Measurements from ENCODE around the gene C6orf89. TPM values are rescaled to one million over a fixed set of nuclear protein-coding genes. Genes with fewer than 3 reads are reported as not detected.
A peak's percentile ranks its signal among the peaks of the same experiment; 100 is the strongest.

Gene C6orf89
- total and polyA plus RNA-seq, 4 donors, result 42.6 to 69.5 (median 50.4) TPM

DNA sequence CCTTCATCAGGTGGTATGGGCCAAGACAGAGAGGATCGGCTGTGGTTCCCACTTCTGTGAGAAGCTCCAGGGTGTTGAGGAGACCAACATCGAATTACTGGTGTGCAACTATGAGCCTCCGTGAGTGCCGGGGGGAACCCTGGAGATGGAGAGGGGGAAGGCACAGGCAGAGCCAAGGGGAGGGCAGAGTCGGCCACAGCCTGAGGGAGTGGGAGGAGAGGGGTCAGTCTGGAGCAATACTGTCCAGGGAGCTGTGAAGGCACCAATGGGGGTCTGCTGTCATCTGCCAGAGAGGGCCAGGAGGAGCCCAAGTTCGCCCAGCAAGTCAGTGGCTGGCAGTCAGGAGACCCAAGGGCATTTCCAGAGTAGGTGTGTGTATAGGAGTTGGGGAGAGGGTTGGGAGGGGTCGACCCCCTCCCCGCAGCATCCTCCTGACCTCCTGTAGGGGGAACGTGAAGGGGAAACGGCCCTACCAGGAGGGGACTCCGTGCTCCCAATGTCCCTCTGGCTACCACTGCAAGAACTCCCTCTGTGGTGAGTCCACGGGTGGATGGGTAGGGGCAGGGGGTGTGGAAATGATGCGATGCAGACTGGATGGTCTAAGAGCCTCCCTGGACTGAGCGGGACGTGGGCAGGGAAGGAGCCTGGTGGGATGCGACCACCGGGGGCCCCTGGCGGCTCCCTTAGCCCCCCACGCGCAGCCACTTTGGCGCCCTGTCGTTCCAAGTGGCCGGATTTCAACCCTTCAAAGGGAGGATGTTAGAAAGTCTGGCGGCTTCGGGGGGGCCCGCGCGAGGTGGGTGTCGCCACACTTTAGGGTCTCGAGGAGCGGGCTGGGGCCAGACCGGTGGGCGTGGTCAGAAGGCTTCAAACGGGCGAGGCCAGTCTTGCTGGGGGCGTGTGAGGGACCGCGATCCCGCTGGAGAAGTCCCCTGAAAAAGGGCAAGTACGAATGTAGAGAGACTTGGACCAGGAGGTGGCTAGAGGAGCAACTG is 76.0 kb downstream of the C6orf89 start:
- no peak overlapping the region for H3K27ac ChIP-seq (ENCODE audit: low read depth, low read length)
- H3K27me3 ChIP-seq (ENCODE audit: control insufficient read depth, insufficient read depth, low read length), result no peaks in the 10 kb centered on the region
- H3K4me3 ChIP-seq (ENCODE audit: low read depth, low read length), result no peak overlapping the region
- no peaks in the 10 kb centered on the region for H3K9me3 ChIP-seq (ENCODE audit: control insufficient read depth, insufficient read depth, low read length)
- WGBS (ENCODE audit: insufficient coverage), result 67% methylated on average over 30 of the region's 40 CpGs
- no peak for DNase-seq (ENCODE audit: low read depth in 4 of 6, low spot score in 6 of 6)
- H3K36me3 ChIP-seq (ENCODE audit: control insufficient read depth, insufficient read depth, low read length), result peaks cover 8% of the 10 kb centered on the region
- H3K4me1 ChIP-seq (ENCODE audit: control insufficient read depth, insufficient read depth, low read length), result peaks cover 29% of the 10 kb centered on the region

DNA sequence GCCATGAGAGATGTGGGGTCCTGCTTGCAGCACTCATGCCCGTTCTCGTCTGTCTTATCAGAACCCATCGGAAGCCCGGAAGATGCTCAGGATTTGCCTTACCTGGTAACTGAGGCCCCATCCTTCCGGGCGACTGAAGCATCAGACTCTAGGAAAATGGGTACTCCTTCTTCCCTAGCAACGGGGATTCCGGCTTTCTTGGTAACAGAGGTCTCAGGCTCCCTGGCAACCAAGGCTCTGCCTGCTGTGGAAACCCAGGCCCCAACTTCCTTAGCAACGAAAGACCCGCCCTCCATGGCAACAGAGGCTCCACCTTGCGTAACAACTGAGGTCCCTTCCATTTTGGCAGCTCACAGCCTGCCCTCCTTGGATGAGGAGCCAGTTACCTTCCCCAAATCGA is 77.1 kb downstream of the C6orf89 start:
- peaks cover 16% of the 10 kb centered on the region for H3K36me3 ChIP-seq (ENCODE audit: control insufficient read depth, insufficient read depth, low read length)
- no peak overlapping the region for H3K4me3 ChIP-seq (ENCODE audit: low read depth, low read length)
- peak; percentile 38 to 96 (median 68) for DNase-seq (ENCODE audit: low read depth in 4 of 6, low spot score in 6 of 6)
- no peak overlapping the region for H3K27ac ChIP-seq (ENCODE audit: low read depth, low read length)
- 35% methylated on average over 11 of the region's 12 CpGs for WGBS (ENCODE audit: insufficient coverage)
- peaks cover 29% of the 10 kb centered on the region for H3K4me1 ChIP-seq (ENCODE audit: control insufficient read depth, insufficient read depth, low read length)
- no peaks in the 10 kb centered on the region for H3K9me3 ChIP-seq (ENCODE audit: control insufficient read depth, insufficient read depth, low read length)
- no peaks in the 10 kb centered on the region for H3K27me3 ChIP-seq (ENCODE audit: control insufficient read depth, insufficient read depth, low read length)

- Histone ChIP-seq H3K27ac (ENCODE audit: low read depth, low read length) (no peak overlapping the region), H3K36me3 (ENCODE audit: control insufficient read depth, insufficient read depth, low read length) (peaks cover 24% of the 10 kb centered on the region), H3K9me3 (ENCODE audit: control insufficient read depth, insufficient read depth, low read length) (no peaks in the 10 kb centered on the region), H3K4me3 (ENCODE audit: low read depth, low read length) (no peak overlapping the region), H3K27me3 (ENCODE audit: control insufficient read depth, insufficient read depth, low read length) (no peaks in the 10 kb centered on the region), H3K4me1 (ENCODE audit: control insufficient read depth, insufficient read depth, low read length) (peaks cover 31% of the 10 kb centered on the region)
- WGBS (ENCODE audit: insufficient coverage), result 75% methylated on average over 11 of the region's 11 CpGs
- DNase-seq (ENCODE audit: low read depth in 4 of 6, low spot score in 6 of 6), result peak in 2 of 6 donors; percentile 69 to 72
Observed at GRCh38 chr6:36963451-36964290, 77.9 kb downstream of the C6orf89 start.

DNA sequence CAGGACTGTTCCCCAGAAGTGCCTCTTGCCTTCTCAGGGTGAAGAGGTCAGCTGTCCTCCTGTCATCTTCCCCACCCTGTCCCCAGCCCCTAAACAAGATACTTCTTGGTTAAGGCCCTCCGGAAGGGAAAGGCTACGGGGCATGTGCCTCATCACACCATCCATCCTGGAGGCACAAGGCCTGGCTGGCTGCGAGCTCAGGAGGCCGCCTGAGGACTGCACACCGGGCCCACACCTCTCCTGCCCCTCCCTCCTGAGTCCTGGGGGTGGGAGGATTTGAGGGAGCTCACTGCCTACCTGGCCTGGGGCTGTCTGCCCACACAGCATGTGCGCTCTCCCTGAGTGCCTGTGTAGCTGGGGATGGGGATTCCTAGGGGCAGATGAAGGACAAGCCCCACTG is 78.6 kb downstream of the C6orf89 start:
- peaks cover 31% of the 10 kb centered on the region for H3K36me3 ChIP-seq (ENCODE audit: control insufficient read depth, insufficient read depth, low read length)
- H3K27me3 ChIP-seq (ENCODE audit: control insufficient read depth, insufficient read depth, low read length), result no peaks in the 10 kb centered on the region
- no CpG with 5 or more reads among the region's 6 CpGs for WGBS (ENCODE audit: insufficient coverage)
- no peak overlapping the region for H3K27ac ChIP-seq (ENCODE audit: low read depth, low read length)
- DNase-seq (ENCODE audit: low read depth in 4 of 6, low spot score in 6 of 6), result no peak
- peaks cover 31% of the 10 kb centered on the region for H3K4me1 ChIP-seq (ENCODE audit: control insufficient read depth, insufficient read depth, low read length)
- H3K9me3 ChIP-seq (ENCODE audit: control insufficient read depth, insufficient read depth, low read length), result no peaks in the 10 kb centered on the region
- no peak overlapping the region for H3K4me3 ChIP-seq (ENCODE audit: low read depth, low read length)

- H3K9me3 ChIP-seq (ENCODE audit: control insufficient read depth, insufficient read depth, low read length), result no peaks in the 10 kb centered on the region
- H3K27me3 ChIP-seq (ENCODE audit: control insufficient read depth, insufficient read depth, low read length), result no peaks in the 10 kb centered on the region
- WGBS (ENCODE audit: insufficient coverage), result 76% methylated on average over 4 of the region's 4 CpGs
- H3K27ac ChIP-seq (ENCODE audit: low read depth, low read length), result no peak overlapping the region
- no peak for DNase-seq (ENCODE audit: low read depth in 4 of 6, low spot score in 6 of 6)
- H3K36me3 ChIP-seq (ENCODE audit: control insufficient read depth, insufficient read depth, low read length), result peaks cover 37% of the 10 kb centered on the region
- H3K4me3 ChIP-seq (ENCODE audit: low read depth, low read length), result no peak overlapping the region
- H3K4me1 ChIP-seq (ENCODE audit: control insufficient read depth, insufficient read depth, low read length), result peaks cover 31% of the 10 kb centered on the region
Observed at GRCh38 chr6:36964908-36965307, 79.2 kb downstream of the C6orf89 start.

- no peaks in the 10 kb centered on the region for H3K9me3 ChIP-seq (ENCODE audit: control insufficient read depth, insufficient read depth, low read length)
- no peak overlapping the region for H3K27ac ChIP-seq (ENCODE audit: low read depth, low read length)
- no CpG with 5 or more reads among the region's 3 CpGs for WGBS (ENCODE audit: insufficient coverage)
- no peaks in the 10 kb centered on the region for H3K27me3 ChIP-seq (ENCODE audit: control insufficient read depth, insufficient read depth, low read length)
- H3K4me1 ChIP-seq (ENCODE audit: control insufficient read depth, insufficient read depth, low read length), result peaks cover 28% of the 10 kb centered on the region
- H3K36me3 ChIP-seq (ENCODE audit: control insufficient read depth, insufficient read depth, low read length), result peaks cover 61% of the 10 kb centered on the region
- DNase-seq (ENCODE audit: low read depth in 4 of 6, low spot score in 6 of 6), result no peak
- no peak overlapping the region for H3K4me3 ChIP-seq (ENCODE audit: low read depth, low read length)
Observed at GRCh38 chr6:36967301-36967700, 81.5 kb downstream of the C6orf89 start.

GRCh38 chr6:36967757-36968156 is 82.0 kb downstream of the C6orf89 start:
- DNase-seq (ENCODE audit: low read depth in 4 of 6, low spot score in 6 of 6), result no peak
- Histone ChIP-seq H3K27me3 (ENCODE audit: control insufficient read depth, insufficient read depth, low read length) (no peaks in the 10 kb centered on the region), H3K4me1 (ENCODE audit: control insufficient read depth, insufficient read depth, low read length) (peaks cover 23% of the 10 kb centered on the region), H3K9me3 (ENCODE audit: control insufficient read depth, insufficient read depth, low read length) (no peaks in the 10 kb centered on the region), H3K36me3 (ENCODE audit: control insufficient read depth, insufficient read depth, low read length) (peaks cover 65% of the 10 kb centered on the region), H3K27ac (ENCODE audit: low read depth, low read length) (no peak overlapping the region), H3K4me3 (ENCODE audit: low read depth, low read length) (no peak overlapping the region)
- 86% methylated on average over 1 of the region's 4 CpGs for WGBS (ENCODE audit: insufficient coverage)

DNA sequence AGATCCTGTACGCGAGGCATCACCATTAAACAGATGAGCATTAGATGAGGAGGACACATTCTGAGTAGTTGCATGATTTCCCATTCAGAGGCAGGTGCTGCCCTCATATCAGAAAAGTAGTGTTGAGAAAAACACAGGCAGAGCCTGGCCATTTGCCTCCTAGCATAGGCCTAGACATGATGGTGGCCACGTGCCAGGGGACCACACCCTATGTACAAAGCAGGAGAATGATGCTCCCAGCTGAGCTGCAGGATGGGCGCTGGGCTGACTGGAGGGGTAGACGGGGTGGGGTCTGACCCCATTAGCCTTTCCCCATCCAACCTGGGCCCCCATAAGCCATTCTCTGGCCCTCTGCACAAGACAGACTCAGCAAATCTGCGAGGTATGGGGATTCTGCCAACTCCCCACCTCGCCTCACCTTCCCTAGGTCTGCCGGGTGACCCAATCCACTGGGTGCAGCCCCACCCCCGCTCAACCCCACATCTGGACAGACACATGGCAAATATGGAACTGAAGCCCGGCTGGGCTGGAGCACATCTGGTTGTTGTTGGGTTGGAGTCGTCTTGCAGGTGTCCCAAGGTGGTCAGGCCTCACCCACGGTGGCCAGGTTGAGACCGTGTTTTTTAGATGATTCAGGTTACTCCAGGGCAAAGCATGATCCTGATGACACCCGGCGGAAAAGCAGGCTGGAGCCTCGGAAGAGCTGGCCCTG is 82.7 kb downstream of the C6orf89 start:
- WGBS (ENCODE audit: insufficient coverage), result 94% methylated on average over 13 of the region's 16 CpGs
- Histone ChIP-seq H3K9me3 (ENCODE audit: control insufficient read depth, insufficient read depth, low read length) (no peaks in the 10 kb centered on the region), H3K4me3 (ENCODE audit: low read depth, low read length) (no peak overlapping the region), H3K27me3 (ENCODE audit: control insufficient read depth, insufficient read depth, low read length) (no peaks in the 10 kb centered on the region), H3K36me3 (ENCODE audit: control insufficient read depth, insufficient read depth, low read length) (peaks cover 69% of the 10 kb centered on the region), H3K27ac (ENCODE audit: low read depth, low read length) (no peak overlapping the region), H3K4me1 (ENCODE audit: control insufficient read depth, insufficient read depth, low read length) (peaks cover 17% of the 10 kb centered on the region)
- no peak for DNase-seq (ENCODE audit: low read depth in 4 of 6, low spot score in 6 of 6)

DNA sequence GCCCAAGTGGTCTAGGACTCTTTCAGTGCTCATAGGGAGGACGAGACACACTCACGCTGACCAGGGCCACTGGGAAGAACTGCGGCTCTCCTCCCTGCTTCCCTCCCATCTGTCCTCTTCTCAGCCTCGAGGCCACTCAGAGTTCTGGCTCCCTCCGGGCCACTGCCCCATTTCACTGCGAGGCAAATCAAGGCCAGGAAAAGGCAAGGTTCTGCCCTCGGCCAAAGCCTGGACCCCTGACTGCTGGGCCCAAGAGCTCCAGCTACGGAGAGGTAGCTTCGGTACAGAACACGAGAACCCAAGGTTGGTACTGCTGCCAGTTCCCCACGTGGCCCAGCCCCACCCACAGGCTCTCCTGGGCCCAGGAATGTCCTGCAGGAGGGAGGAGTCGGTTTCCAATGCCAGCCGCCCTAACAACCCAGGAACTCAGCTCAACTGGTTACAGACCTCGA is 83.5 kb downstream of the C6orf89 start:
- H3K27ac ChIP-seq (ENCODE audit: low read depth, low read length), result no peak overlapping the region
- 95% methylated on average over 10 of the region's 14 CpGs for WGBS (ENCODE audit: insufficient coverage)
- H3K36me3 ChIP-seq (ENCODE audit: control insufficient read depth, insufficient read depth, low read length), result peaks cover 77% of the 10 kb centered on the region
- no peak overlapping the region for H3K4me3 ChIP-seq (ENCODE audit: low read depth, low read length)
- no peaks in the 10 kb centered on the region for H3K9me3 ChIP-seq (ENCODE audit: control insufficient read depth, insufficient read depth, low read length)
- no peak for DNase-seq (ENCODE audit: low read depth in 4 of 6, low spot score in 6 of 6)
- peaks cover 8% of the 10 kb centered on the region for H3K4me1 ChIP-seq (ENCODE audit: control insufficient read depth, insufficient read depth, low read length)
- no peaks in the 10 kb centered on the region for H3K27me3 ChIP-seq (ENCODE audit: control insufficient read depth, insufficient read depth, low read length)
